GM12878 (cell line): ENCODE data around the gene AIP. TPM values are rescaled to one million over a fixed set of nuclear protein-coding genes. Genes with fewer than 3 reads are reported as not detected.

Experiments
- ATAC-seq: fragments of 200-7000 bp; cut with Tn5 transposase; 3 replicates; pipeline ENCODE4 v1.9.1; 2020; ENCODE audit warnings: mild to moderate bottlenecking, moderate library complexity
- BruUV-seq: library from RNA; stranded (reverse); fragments of 400-500 nt; replicated peaks from 2 replicates; lab custom pipeline; 2021; lab: Mats Ljungman, UMichigan
- CTCF ChIA-PET: fragments of 300-600 bp; sonication (Branson Sonifier 250); formaldehyde crosslinking; extraction: SDS; loops from one replicate; lab custom pipeline; 2021; ENCODE audit warnings: inconsistent platforms; lab: Yijun Ruan, JAX
- POLR2A ChIA-PET: fragments of 350-600 bp; formaldehyde crosslinking; extraction: SDS; loops from one replicate; lab custom pipeline; 2021; ENCODE audit warnings: inconsistent platforms; lab: Charles Lee
- RAD21 ChIA-PET: fragments of 300-600 bp; sonication (Branson Sonifier 250); formaldehyde crosslinking; loops from one replicate; lab custom pipeline; 2023; ENCODE audit warnings: antibody characterized with exemption; ENCODE audit not compliant: unreplicated experiment; lab: Charles Lee
- SMC1A ChIA-PET: fragments of 300-600 bp; sonication (Branson Sonifier 250); formaldehyde crosslinking; loops from one replicate; lab custom pipeline; 2023; ENCODE audit not compliant: unreplicated experiment, uncharacterized antibody; lab: Charles Lee
- DNase-seq: peaks from one replicate; pipeline ENCODE4 v3.0.0-alpha.2; 2011; ENCODE audit warnings: low read depth, low spot score
- FAIRE-seq: peaks from 3 replicates; lab custom pipeline; 2011; peaks lifted over from hg19 to GRCh38; lab: Jason Lieb, UNC
- H2AFZ ChIP-seq: 2 replicates; pipeline ENCODE4 v1.6.0; 2011; ENCODE audit warnings: low read depth, low read length, control low read depth; ENCODE audit not compliant: control insufficient read depth
- H3K27ac ChIP-seq: 2 replicates; pipeline ENCODE4 v1.5.1; 2011; ENCODE audit warnings: control low read depth; ENCODE audit not compliant: control insufficient read depth, insufficient read depth
- H3K27me3 ChIP-seq, 2 experiments: replicated peaks in 1 of 2; 2 replicates each; pipeline versions ENCODE4 v1.6.0 to v1.6.1; 2011; ENCODE audit warnings: low read length in 1 of 2; ENCODE audit not compliant: control insufficient read depth in 2 of 2, insufficient read depth in 2 of 2
- H3K36me3 ChIP-seq, 2 experiments: 2 replicates each; pipeline ENCODE4 v1.5.1; 2011; ENCODE audit warnings: low read length in 1 of 2; ENCODE audit not compliant: control insufficient read depth in 2 of 2, insufficient read depth in 2 of 2
- H3K4me1 ChIP-seq: 2 replicates; pipeline ENCODE4 v1.6.1; 2011; ENCODE audit warnings: mild to moderate bottlenecking, low read length, moderate library complexity, mixed read lengths; ENCODE audit not compliant: control insufficient read depth, insufficient read depth
- H3K4me2 ChIP-seq: 2 replicates; pipeline ENCODE4 v1.6.0; 2011; ENCODE audit warnings: control low read depth; ENCODE audit not compliant: control insufficient read depth, insufficient read depth
- H3K4me3 ChIP-seq: fragments of 200-600 bp; sonication (generic); 2 replicates; pipeline ENCODE4 v1.5.1; 2016
- H3K79me2 ChIP-seq: 2 replicates; pipeline ENCODE4 v1.6.0; 2011; ENCODE audit warnings: low read length; ENCODE audit not compliant: control insufficient read depth, insufficient read depth
- H3K9ac ChIP-seq: 2 replicates; pipeline ENCODE4 v1.8.0; 2011; ENCODE audit warnings: low read length, control low read depth, mixed read lengths; ENCODE audit not compliant: control insufficient read depth, insufficient read depth
- H3K9me3 ChIP-seq: replicated peaks from 3 replicates; pipeline ENCODE4 v1.5.1; 2011; ENCODE audit warnings: mild to moderate bottlenecking, low read length; ENCODE audit not compliant: control insufficient read depth, insufficient read depth
- H4K20me1 ChIP-seq: 2 replicates; pipeline ENCODE4 v1.6.0; 2011; ENCODE audit not compliant: control insufficient read depth, insufficient read depth
- CHD4 ChIP-seq: fragments of 200-600 bp; sonication (generic); IDR thresholded peaks from 2 replicates; pipeline ENCODE4 v1.6.1; 2016; ENCODE audit warnings: mild to moderate bottlenecking
- CTCF ChIP-seq, 3 experiments: IDR thresholded peaks in 2 of 3; conservative IDR thresholded peaks in 1 of 3; 2 replicates each; pipeline ENCODE4 v1.5.1; 2011; ENCODE audit warnings: low read depth in 3 of 3, low read length in 3 of 3, mild to moderate bottlenecking in 3 of 3, control low read depth in 2 of 3, moderate library complexity in 2 of 3, inconsistent platforms in 1 of 3, mixed read lengths in 1 of 3; ENCODE audit not compliant: control insufficient read depth in 2 of 3, insufficient read depth in 1 of 3; ENCODE audit errors: extremely low read depth in 1 of 3
- E2F4 ChIP-seq: IDR thresholded peaks from 2 replicates; pipeline ENCODE4 v1.6.1; 2012; ENCODE audit warnings: low read depth, low read length, improper control_type of control experiment
- MEF2B ChIP-seq: fragments of 450-650 bp; IDR thresholded peaks from 2 replicates; pipeline ENCODE4 v1.6.1; 2018; ENCODE audit warnings: mild to moderate bottlenecking, moderate library complexity; ENCODE audit not compliant: partially characterized antibody, poor library complexity, severe bottlenecking
- PAX8 ChIP-seq: fragments of 450-650 bp; IDR thresholded peaks from 2 replicates; pipeline ENCODE4 v1.6.1; 2017; ENCODE audit warnings: mild to moderate bottlenecking, moderate library complexity
- PKNOX1 ChIP-seq: fragments of 450-650 bp; IDR thresholded peaks from 2 replicates; pipeline ENCODE4 v1.6.1; 2016; ENCODE audit warnings: mild to moderate bottlenecking
- USF2 ChIP-seq: IDR thresholded peaks from 2 replicates; pipeline ENCODE4 v1.6.1; 2011; ENCODE audit warnings: low read depth, low read length, improper control_type of control experiment, borderline replicate concordance
- WGBS: methylation state at CpG from one replicate; pipeline ENCODE4 v1.1.6; 2016; ENCODE audit warnings: low lambda C conversion rate; ENCODE audit not compliant: insufficient replicate concordance, insufficient coverage; ENCODE audit errors: missing lambda C conversion rate; 5-methylcytosine and 5-hydroxymethylcytosine counted together
- in situ Hi-C: fragments of 300-500 bp; cut with MboI; formaldehyde crosslinking; loops from 9 replicates; pipeline ENCODE4 v1.14.3; 2018; ENCODE audit warnings: mixed read lengths
- intact Hi-C: fragments of 100-400 bp; cut with micrococcal nuclease; formaldehyde crosslinking; loops from one replicate; pipeline ENCODE4 v1.14.2; 2022; ENCODE audit not compliant: unreplicated experiment
- polyA plus RNA-seq, 11 experiments: library from polyadenylated mRNA; depleted of rRNA in 4 of 11; unstranded in 6 of 11; stranded (reverse) in 5 of 11; fragments of >200 nt; fragmentation: Nextera tagmentation in 4 of 11; fragmentation: Illumina TruSeq in 1 of 11; extraction: Ambion mirVana in 4 of 11; extraction: Trizol in 1 of 11; gene quantifications; 1 replicate in 1 of 11; 2 replicates in 10 of 11; pipeline versions ENCODE4 v1.2.1 to v1.2.3, GENCODE V29; 2011 to 2016; ENCODE audit warnings: inconsistent platforms in 2 of 11, missing spikeins in 2 of 11, low read depth in 1 of 11
- total RNA-seq, 4 experiments: library from RNA; depleted of rRNA in 3 of 4; stranded (reverse); fragments of >200 nt in 3 of 4; fragmentation: Illumina TruSeq in 1 of 4; extraction: Trizol in 1 of 4; gene quantifications; 2 replicates each; pipeline versions ENCODE4 v1.2.1 to v1.2.3, GENCODE V29; 2013 to 2021

Gene AIP
- total and polyA plus RNA-seq, 10 of the 15 experiments (the other 5 are each of a cell fraction or from before 2014, with no cell fraction given) = 12.6 to 164 (median 104) TPM

GRCh38 chr11:67470337-67471002 lies 12.4 kb upstream of the AIP start (continued):
- no peak for TF ChIP-seq USF2
- TF ChIP-seq E2F4 = no peak
- TF ChIP-seq CHD4 = no peak
- TF ChIP-seq MEF2B = no peak

GRCh38 chr11:67472882-67473281 lies 9.9 kb upstream of the AIP start:
- FAIRE-seq = no peak
- SMC1A ChIA-PET = interaction anchor here (1.0 kb wide), 1 partner anchor 128 kb away, joined by 3 read pairs; no protein-coding TSS in a partner anchor
- WGBS = 59% methylated on average over 7 of the region's 7 CpGs
- no peak for DNase-seq
- H3K4me2 ChIP-seq = no peak overlapping the region
- no peaks in the 10 kb centered on the region for H3K27me3 ChIP-seq
- H3K4me3 ChIP-seq = no peak overlapping the region
- H2AFZ ChIP-seq = no peak overlapping the region
- intact Hi-C loops (no loop called here), in situ Hi-C loops (no loop called here)
- H3K36me3 ChIP-seq = no peaks in the 10 kb centered on the region
- TF ChIP-seq CTCF (IDR thresholded peaks at IDR 0.05 in 2 of 3, conservative IDR thresholded peaks at IDR 0.05 in 1 of 3; ENCODE audit: control insufficient read depth in 2 of 3, extremely low read depth in 1 of 3, insufficient read depth in 1 of 3, low read depth in 3 of 3, low read length in 3 of 3) (no peak), PAX8 (no peak), PKNOX1 (peak; percentile 56)
- CTCF ChIA-PET = interaction anchor here (1.1 kb wide), 1 partner anchor 70 kb away, joined by 3 read pairs; no protein-coding TSS in a partner anchor
- no TSS peak for BruUV-seq
- H3K79me2 ChIP-seq = peaks cover 7% of the 10 kb centered on the region
- H4K20me1 ChIP-seq = no peaks in the 10 kb centered on the region
- H3K4me1 ChIP-seq = peaks cover 16% of the 10 kb centered on the region
- no peak overlapping the region for H3K27ac ChIP-seq
- POLR2A ChIA-PET = interaction anchor here (6.4 kb wide), 1 partner anchor 70 kb away, joined by 72 read pairs; the partner anchor contains the start of genes PPP1CA and TBC1D10C
- no peak overlapping the region for H3K9ac ChIP-seq
- RAD21 ChIA-PET = no interaction called here
- ATAC-seq = no peak
- H3K9me3 ChIP-seq = no peaks in the 10 kb centered on the region; the same call in 2 of the 3 replicates
